RCC 7860 (cell line): Measurements from ENCODE around the gene USP9X.
A peak's percentile ranks its signal among the peaks of the same experiment; 100 is the strongest.
"Not testable (repeated sequence)": the region's sequence is repeated elsewhere in the genome, so short reads cannot be mapped to it uniquely, and the experiment has no call there.

Experiments
- DNase-seq: peaks from one replicate; pipeline ENCODE4 v3.0.0-alpha.2; 2015; ENCODE audit warnings: low spot score
- FAIRE-seq: peaks from 2 replicates; lab custom pipeline; 2012; peaks lifted over from hg19 to GRCh38; lab: Jason Lieb, UNC

Gene USP9X

DNA sequence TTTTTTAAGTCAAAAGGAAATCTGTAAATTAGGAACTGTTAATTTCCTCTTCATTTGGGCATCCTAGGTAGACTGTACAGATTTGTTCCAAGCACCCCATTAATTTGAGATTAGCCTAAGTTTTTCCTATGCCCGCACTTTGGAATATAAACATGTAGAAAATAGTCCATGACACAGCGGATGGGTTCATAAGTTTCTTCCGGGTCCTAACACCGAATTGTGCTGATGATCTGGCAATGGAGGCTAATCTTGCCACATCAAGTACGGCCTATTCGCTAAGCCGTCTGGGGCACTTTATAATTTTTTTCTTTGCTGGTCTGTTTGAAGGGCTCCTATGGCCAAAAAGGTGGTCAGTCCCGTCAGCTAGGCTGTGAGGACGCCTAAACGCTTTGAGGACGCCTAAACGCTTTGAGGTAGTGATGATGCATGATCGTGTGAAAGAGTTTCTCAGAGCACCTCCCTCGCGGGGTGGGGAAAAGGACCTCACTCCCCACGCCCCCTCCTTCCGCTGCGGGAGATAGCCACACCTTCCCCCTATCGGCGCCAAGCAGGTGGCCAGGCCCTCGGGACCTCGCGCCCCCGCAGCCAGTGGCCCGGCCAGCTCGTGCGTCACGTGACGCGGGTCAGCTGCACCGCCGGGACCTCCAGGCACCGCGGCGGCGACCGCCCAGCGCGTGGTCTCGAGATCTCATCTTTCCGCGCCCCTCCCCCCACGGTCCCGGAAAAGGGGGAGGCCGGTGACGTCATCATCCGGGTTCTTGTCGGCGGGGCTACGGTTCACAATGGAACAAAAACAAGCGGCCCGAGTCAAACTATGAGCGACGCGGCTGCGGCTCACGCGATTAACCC lies 977 bp upstream of the USP9X start:
- DNase-seq, result peak; percentile 87
- FAIRE-seq, result peak; percentile 74

DNA sequence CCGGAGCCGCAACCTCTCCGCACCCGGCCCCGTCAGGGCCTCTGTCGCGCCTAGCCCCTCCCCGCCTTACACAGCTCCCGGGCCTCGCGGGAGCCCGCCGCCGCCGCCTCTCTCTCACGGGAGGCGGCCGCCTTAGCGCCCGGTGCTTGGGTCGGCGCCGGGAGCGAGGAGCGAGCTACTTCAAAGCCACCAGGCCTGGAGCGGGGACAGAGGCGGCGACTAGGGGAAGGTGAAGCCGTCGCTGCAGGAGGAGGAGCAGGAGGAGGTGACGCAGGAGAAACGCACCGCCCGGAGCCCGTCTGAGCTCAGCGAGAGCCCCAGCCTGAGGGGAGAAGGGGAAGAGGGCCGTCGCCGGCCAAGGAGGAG lies 250 bp downstream of the USP9X start:
- FAIRE-seq, result no peak
- no peak for DNase-seq

DNA sequence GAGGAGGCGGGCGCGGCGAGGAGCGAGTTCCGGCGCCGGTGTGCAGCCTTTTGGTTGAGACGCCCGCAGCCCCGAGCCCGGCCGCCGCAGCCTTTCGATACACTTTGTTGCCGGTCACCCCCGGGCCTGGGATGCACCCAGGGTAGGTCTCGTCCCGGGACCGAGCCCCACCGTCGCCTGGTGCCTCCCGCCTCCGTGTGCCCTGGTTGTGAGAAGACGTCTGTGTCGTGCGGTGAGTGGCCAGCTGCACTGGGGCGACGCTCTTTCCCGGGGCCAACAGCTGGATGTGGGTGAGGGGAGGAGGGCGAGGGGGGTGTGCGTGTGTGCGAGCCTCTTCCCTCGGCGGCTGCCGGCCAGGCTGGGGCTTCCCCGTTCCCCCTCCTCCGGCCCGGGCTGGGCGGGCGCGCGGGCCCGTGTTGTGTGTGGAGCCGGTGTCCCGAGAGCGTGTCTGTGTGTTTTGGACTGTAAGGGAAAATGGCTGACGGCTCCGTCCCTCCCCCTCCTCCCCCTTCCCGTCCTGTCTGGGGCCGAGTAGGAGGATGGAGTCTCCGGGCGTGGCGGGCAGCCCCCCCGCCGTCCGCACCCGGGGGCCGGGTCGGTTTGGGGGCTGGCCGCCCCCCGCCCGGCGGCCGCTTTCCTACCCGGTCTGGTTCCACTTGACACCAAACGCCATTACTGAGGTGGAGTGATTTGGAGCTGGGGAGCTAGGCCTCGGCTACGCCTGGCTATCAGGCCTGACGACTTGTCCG lies 807 bp downstream of the USP9X start:
- DNase-seq, result peak; percentile 5
- no peak for FAIRE-seq

DNA sequence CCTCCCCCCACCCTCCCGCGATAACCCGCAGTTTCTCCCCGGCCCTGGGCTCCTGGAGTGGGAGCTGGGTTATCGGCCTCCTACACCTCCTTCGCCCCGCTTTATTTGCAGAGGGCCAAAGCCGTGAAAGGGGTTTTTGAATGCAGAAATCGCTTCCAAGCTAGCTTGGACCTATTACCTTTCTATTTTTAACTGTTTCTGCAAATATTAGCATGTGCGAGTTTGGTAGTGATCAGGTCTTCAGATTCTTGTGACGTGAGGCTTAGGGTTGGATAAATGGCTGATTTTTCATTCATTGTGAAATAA lies 1.3 kb downstream of the USP9X start:
- DNase-seq (no peak), FAIRE-seq (no peak)

DNA sequence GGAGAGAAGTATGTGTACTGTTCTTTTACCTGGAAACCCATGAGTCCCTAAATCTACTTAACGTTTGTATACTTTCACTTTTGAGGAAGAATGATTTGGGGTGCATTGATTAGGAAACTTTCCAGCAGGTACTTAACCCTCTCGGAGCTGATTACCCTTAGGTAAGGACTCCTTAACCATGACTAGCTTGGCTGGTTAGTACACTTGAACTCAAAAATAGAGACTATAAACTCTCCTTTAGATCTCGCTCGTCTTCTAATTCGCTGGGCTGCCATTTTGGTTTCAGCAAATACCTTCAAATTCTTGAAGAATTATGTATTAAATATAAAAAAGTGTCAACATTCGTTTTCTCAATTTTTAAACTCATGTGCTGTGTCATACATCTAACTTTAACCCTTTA lies 2.0 kb downstream of the USP9X start:
- DNase-seq (no peak), FAIRE-seq (no peak)

DNA sequence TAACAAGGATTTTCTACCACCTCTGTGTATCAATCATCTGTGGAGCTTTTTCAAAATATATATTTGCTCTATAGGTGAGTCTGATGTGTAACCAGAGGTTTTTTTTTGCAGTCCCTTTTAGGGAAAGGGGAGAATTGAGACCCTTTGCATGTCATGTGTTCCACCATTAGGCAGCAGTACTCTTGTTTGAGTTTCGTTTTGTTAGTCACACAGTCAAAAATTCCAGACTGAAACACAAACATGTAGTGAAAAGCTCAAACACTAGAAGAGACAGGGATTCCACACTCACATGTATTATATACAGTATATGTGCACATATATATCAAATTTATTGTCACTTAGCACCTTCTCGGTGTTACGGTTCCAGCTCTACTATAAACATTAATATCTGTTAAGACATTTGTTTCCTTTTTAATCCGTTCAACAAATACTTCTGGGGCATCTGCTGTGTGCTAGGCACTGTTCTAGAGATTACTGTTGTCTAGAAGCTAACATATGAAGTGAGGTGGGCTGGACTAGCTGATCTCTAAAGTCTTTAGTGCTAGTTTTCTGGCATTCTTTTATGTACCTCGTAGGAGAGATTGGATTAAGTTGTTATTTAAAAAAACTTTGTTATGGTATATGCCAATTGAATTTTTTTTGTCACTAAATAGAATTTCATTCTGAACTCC lies 5.5 kb downstream of the USP9X start:
- FAIRE-seq (no peak), DNase-seq (no peak)

DNA sequence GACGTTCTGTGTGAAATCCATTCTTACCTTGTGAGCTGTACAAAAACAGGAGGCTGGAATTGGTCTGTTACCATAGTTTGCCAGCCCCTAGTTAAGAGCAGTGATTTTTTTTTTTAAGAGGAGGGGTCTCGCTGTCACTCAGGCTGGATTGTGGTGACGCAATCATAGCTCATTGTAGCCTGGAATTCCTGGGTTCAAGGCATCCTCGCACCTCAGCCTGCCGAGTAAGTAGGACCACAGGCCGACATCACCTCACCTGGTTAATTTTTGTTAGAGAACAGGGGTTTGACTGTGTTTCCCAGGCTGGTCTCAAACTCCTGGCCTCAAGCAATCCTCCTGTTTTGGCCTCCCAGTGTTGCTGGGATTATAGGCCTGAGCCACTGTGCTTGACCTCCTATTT lies 7.5 kb downstream of the USP9X start:
- no peak for DNase-seq
- no peak for FAIRE-seq

DNA sequence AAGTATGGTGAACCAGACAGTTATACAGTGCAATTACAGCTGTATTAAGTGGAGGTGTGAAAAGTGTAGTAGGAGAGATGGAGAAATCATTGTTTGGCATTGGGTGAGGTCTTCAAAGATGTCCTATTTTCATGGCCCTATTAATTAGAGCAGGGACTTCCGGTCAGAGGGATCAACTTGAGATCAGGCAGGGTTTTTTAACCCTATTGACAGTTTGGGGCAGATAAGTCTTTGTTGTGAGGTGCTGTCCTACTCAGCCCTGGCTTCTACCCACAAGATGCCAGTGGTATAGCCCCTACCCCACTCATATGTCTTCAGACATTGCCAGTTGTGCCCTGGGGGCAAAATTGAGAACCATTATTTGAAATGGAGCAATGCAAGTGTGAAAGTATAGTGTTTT lies 9.9 kb downstream of the USP9X start:
- no peak for DNase-seq
- no peak for FAIRE-seq

DNA sequence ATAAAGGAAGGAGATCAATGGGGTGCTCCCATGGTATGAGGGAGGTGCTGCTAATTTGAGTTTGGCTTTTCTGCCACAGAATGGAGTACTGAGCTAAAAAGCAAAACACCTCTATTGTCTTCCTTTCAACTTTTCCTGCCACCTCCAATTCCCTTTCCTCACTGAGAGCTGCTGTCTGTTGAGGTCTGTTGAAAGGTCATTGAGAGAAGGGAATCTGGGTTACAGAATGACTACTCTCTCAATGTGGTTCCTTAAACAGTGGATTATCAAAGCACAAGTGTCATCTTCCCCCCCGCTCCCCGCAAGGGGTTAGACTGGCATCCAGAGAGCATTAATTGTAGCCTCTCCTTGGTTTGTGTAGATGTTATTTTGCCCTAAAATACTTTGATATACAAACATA lies 10.7 kb downstream of the USP9X start:
- DNase-seq, result no peak
- no peak for FAIRE-seq

DNA sequence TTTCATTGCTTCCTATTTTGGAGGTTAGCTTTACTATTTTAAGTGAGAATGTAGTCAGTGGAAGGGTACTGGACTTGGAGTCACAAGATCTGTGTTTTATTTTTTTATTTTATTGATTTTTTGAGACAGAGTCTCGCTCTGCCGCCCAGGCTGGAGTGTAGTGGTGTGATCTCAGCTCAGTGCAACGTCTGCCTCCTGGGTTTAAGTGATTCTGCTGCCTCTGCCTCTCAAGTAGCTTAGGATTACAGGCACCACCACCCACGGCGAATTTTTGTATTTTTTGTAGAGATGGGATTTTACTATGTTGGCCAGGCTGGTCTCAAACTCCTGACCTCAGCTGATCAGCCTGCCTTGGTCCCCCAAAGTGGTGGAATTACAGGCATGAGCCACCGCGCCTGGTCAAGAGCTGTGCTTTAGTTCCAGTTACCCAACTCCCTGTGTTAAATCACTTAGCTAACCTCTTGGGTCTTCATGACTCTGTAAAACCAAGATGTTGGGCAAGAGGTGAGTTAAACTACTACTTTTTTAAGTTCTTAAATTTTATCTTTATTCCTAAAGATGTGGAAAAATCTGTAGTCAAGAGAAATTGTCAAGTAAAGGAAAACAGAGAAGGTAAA lies 11.2 kb downstream of the USP9X start:
- FAIRE-seq, result no peak
- DNase-seq, result no peak

DNA sequence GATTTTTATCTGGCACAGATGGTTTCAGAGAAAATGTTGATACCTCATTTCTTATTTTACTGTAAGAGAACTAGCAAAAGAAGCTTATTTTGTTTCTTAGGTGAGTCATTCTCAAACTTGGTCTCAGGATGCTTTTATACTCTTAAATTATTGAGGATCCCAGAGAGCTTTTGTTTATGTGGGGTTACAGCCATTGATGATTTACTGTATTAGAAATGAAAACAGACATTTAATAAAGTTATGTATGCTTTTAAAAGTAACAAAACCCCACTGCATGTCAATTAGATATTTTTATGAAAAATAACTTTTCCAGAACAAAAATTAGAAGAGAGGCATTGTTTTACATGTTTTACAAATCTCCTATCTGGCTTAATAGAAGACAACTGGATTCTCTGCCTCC lies 12.1 kb downstream of the USP9X start:
- DNase-seq, result no peak
- FAIRE-seq, result no peak

DNA sequence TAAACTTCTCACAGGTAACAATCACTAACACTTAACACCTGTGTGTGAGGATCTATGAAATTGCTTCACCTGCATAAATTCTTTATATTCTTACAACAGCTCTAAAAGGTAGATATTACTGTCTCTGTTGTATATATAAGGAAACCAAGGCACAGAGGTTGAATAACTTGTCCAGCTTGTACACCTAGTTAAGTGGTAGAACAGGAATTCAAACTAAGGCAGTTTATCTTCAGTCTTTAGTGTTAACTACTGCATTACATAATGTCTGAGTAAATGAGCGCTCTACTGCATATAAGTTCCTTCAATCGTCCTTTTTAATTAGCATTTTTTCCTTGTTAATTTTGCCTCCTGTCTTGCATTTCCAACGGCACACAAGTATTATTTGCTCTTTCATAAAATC lies 15.0 kb downstream of the USP9X start:
- FAIRE-seq (no peak), DNase-seq (no peak)

DNA sequence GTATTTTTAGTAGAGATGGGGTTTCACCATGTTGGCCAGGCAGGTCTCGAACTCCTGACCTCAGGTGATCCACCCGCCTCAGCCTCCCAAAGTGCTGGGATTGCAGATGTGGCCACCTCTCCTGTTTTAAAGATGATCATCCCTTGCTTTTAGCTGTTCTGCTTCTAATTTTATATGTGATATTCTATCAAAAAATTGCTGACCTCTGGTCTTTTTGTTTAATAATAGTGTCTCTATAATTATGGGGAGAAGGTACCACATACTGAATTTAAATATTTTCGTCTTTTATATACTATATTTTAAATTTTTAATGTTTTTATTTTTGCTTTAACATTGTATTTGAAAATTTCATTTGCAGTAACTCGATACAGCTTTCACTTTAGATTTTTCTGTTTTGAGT lies 15.6 kb downstream of the USP9X start:
- FAIRE-seq, result no peak

DNA sequence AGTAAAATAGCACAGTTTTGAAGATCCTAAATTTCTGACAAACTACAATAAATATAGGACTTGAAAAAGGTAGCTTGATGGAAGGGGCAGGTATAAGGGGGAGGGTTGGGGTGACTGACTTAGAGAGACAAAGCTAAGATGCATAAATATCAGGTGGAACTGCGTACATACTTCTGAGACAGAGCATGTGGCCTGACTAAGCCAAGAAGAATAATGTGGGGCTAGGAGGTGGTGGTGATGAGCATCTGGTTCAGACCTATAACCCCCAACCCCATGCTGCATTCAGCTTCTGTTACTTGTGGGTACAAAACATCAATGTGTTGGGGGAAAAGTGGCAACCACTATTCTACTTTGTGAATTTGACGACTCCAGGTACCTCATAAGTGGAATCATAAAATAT lies 19.8 kb downstream of the USP9X start:
- DNase-seq, result no peak
- FAIRE-seq, result no peak

More for the DNA sequence above, 15.6 kb downstream of the USP9X start:
- DNase-seq, result no peak

DNA sequence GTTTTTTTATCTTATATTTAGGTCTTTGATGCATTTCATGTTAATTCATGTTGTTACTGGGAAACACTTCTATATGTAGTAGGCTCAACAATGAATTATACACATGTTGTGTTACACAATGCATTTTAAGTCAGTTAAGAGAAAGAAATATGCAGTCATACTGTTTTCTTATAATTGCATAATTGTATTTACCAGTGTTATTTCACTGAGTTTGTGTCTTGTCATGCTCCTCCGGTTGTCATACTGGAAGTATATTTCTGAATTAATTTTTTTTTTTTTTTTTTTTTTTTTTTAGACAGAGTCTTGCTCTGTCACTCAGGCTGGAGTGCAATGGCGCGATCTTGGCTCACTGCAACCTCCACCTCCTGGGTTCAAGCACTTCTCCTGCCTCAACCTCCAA lies 21.0 kb downstream of the USP9X start:
- DNase-seq, FAIRE-seq: not testable (repeated sequence)

DNA sequence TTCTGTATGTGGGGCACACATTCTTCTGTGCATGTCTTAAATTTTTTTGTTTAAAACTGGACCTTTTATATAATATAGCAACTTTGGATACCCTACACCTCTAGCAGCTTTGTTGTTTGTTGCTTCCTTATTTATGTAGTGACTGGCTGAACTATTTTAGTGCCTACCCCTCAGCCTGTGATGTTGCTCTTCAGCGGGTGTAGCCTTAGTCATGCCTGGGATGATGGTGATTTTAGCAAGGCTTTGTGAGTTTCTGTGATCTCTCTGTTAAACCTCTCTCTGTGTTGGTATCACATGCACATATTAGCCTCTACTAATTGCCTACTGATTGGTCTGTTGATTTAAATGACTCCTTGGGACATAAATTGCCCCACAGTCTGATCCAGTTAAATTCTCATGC lies 22.8 kb downstream of the USP9X start:
- FAIRE-seq, result no peak
- no peak for DNase-seq

DNA sequence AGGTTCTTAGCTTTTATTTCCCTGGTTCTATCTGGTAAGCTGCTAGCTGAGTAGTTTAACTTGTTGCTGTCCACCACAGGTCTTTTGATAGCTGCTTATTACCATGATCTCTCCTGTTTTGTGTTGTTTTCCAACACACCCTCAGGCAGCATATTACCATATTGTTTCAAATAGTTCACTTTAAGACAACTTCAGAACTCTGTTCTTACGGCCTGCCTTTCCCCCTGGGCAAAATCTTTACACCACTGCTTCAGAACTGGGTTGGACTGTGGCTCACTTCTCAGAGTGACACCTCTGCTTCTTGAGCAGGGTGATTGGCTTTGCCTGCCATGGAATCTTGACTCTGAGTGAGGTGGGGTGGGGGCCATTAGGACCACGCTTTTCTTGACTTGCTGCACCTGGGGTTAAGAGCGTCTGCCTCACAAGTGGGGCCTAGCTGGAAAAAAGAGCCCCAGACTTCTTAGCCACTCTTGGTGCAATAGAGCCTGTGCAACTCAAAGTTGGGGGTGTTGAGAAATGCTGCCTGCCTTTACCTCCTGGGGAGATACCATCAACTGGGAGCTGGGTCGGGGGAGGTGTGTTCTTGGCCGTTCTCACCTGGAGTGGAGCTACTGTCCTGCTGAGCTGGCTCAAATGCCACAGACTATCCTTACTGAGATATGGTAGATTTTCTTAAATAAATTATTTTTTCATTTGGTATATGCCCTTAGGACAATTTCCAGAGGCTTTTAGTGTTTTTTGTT lies 23.4 kb downstream of the USP9X start:
- FAIRE-seq (no peak), DNase-seq (no peak)

DNA sequence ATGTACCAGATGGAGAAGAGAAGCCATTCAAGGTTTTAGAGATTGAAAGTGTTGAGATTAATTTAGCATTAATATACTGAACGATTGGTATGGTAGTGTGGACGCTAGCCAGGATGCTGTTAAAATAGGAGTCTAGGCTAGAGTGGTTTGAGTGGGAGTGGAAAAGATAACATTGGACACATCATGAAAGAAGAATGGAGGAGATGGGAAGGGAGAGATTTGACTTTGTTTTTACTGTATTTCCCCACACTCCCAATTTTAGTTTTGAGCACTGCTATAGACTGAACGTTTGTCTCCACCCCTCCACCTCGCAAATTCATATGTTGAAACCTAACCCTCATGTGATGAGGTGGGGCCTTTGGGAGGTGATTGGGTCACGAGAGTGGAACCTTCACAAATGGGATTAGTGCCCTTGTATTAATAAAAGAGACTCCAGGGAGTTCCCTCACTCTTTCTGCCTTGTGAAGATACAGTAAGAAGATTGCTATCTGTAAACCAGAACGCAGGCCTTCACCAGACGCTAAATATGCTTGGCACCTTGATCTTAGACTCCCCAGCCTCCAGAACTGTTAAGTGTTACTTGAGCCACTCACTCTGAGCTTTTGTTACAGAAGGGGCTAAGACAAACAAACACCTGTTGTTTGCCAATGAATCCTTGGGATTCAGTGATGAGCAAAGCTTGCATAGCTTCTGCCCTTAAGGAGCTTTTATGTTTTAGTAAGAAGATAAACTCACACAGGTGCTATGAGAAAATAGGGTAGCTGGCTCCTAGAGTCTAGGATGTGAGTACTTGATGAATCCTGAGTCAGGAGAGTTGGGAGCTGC lies 25.8 kb downstream of the USP9X start:
- FAIRE-seq (no peak), DNase-seq (no peak)

DNA sequence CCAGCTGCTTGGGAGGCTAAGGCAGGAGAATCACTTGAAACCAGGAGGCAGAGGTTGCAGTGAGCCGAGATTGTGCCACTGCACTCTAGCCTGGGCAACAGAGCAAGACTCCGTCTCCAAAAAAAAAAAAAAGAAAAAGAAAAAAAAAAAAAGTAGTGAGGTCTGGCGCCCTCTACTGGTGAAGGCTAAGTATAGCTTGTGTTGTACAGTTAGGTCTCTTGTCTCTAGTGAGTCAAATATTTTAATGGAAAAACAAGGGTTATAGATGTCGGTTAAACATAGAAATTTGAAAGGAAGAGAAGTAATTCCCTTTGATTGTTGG lies 29.8 kb downstream of the USP9X start:
- peak; percentile 70 for FAIRE-seq
- DNase-seq, result peak; percentile 18

DNA sequence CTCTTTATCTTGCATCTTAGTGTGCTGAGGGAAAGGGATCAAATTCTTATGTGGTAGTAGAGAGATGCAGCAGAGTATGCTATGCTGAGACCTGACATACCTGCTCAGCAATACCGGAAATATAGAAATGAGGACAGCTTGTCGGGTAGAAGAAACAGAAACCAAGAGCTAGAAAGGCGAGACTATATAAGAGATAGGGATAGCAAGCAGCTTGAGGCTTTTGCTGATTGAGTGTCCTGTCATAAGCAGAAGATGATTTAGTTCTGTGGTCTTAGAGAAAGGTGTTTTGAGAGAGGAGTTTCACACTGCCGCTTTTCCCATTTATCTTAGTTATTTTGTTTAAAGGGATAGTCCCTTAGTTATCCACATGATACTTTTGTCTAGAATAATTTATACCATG lies 31.7 kb downstream of the USP9X start:
- DNase-seq (no peak), FAIRE-seq (no peak)
